ENCODE measurements around the gene SDCCAG8.

GRCh38 chr1:243266231-243266630 lies 10.4 kb downstream of the SDCCAG8 start:
- TF ChIP-seq CTCF (IDR thresholded peaks at IDR 0.05) = no peak
- no peak for TF ChIP-seq CEBPB (IDR thresholded peaks at IDR 0.05)

Data from A549 (cell line).